OCI-LY1 (cell line): Measurements from ENCODE around the gene OR52B4.

ENCODE experiments used
- EZH2 ChIP-seq: fragments of 200-600 bp; sonication (generic), shearing (Covaris generic); IDR thresholded peaks from 2 replicates; pipeline ENCODE4 v1.8.0; 2017; ENCODE audit warnings: borderline replicate concordance, mixed run types, mild to moderate bottlenecking, antibody characterized with exemption, low read length, moderate library complexity, mixed read lengths
- TF ChIP-seq, protein P1 (sequence below): fragments of 200-600 bp; sonication (generic), shearing (Covaris generic); IDR thresholded peaks from 2 replicates; pipeline ENCODE4 v1.5.1; 2017; ENCODE audit warnings: mild to moderate bottlenecking, antibody characterized with exemption, low read length, moderate library complexity, mixed read lengths

DNA sequence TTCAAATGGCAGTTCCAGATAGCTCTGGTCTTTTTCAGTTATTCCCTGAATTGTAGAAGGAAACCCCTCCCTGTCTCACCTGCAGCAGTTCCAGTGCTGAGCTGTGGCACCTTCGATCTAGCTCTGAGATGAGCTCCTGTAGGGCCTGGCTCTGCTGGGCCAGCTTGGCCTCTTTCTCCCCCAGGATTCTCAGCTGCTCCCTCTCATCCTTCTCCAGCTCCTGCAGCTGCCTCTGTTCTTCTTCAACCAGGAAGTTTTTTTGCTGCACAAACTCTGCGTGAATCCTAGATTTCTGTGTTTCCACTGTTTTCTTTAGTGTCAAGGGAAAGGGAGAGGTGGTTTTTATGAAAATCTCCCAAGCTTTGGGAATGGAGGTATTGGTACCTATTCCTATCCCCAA, 20.0 kb upstream of the OR52B4 start:
- TF ChIP-seq, protein P1, sequence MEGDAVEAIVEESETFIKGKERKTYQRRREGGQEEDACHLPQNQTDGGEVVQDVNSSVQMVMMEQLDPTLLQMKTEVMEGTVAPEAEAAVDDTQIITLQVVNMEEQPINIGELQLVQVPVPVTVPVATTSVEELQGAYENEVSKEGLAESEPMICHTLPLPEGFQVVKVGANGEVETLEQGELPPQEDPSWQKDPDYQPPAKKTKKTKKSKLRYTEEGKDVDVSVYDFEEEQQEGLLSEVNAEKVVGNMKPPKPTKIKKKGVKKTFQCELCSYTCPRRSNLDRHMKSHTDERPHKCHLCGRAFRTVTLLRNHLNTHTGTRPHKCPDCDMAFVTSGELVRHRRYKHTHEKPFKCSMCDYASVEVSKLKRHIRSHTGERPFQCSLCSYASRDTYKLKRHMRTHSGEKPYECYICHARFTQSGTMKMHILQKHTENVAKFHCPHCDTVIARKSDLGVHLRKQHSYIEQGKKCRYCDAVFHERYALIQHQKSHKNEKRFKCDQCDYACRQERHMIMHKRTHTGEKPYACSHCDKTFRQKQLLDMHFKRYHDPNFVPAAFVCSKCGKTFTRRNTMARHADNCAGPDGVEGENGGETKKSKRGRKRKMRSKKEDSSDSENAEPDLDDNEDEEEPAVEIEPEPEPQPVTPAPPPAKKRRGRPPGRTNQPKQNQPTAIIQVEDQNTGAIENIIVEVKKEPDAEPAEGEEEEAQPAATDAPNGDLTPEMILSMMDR = no peak
- TF ChIP-seq EZH2 = no peak
